ENCODE data around the gene HS3ST1. TPM values are rescaled to one million over a fixed set of nuclear protein-coding genes. Genes with fewer than 3 reads are reported as not detected.

Gene HS3ST1
- total RNA-seq, 4 donors from 2014 or later, result 5.0 to 14.1 (median 10.1) TPM

- intact Hi-C loops (cut with DNase I; ENCODE audit: low total_unique reads), result no loop called here
- DNase-seq, result no peak
- H3K4me3 ChIP-seq, result no peak overlapping the region
- TF ChIP-seq, protein P1, sequence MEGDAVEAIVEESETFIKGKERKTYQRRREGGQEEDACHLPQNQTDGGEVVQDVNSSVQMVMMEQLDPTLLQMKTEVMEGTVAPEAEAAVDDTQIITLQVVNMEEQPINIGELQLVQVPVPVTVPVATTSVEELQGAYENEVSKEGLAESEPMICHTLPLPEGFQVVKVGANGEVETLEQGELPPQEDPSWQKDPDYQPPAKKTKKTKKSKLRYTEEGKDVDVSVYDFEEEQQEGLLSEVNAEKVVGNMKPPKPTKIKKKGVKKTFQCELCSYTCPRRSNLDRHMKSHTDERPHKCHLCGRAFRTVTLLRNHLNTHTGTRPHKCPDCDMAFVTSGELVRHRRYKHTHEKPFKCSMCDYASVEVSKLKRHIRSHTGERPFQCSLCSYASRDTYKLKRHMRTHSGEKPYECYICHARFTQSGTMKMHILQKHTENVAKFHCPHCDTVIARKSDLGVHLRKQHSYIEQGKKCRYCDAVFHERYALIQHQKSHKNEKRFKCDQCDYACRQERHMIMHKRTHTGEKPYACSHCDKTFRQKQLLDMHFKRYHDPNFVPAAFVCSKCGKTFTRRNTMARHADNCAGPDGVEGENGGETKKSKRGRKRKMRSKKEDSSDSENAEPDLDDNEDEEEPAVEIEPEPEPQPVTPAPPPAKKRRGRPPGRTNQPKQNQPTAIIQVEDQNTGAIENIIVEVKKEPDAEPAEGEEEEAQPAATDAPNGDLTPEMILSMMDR (IDR thresholded peaks at IDR 0.05), result no peak
- no peak for TF ChIP-seq POLR2A (IDR thresholded peaks at IDR 0.05)
- H3K4me1 ChIP-seq, result no peaks in the 10 kb centered on the region
- H3K27ac ChIP-seq, result no peak overlapping the region
- no peaks in the 10 kb centered on the region for H3K9me3 ChIP-seq
- no peaks in the 10 kb centered on the region for H3K36me3 ChIP-seq
- H3K27me3 ChIP-seq, result no peaks in the 10 kb centered on the region
Measured at GRCh38 chr4:11409632-11410031, 19.1 kb downstream of the HS3ST1 start.

- no peaks in the 10 kb centered on the region for H3K4me1 ChIP-seq
Measured at GRCh38 chr4:11408233-11408967, 20.3 kb downstream of the HS3ST1 start.

GRCh38 chr4:11407551-11407950 lies 21.1 kb downstream of the HS3ST1 start:
- Histone ChIP-seq H3K36me3 (no peaks in the 10 kb centered on the region), H3K4me3 (no peak overlapping the region), H3K27ac (no peak overlapping the region), H3K27me3 (no peaks in the 10 kb centered on the region), H3K4me1 (no peaks in the 10 kb centered on the region), H3K9me3 (no peaks in the 10 kb centered on the region)
- intact Hi-C loops (cut with DNase I; ENCODE audit: low total_unique reads), result no loop called here
- DNase-seq, result no peak
- no peak for TF ChIP-seq POLR2A (IDR thresholded peaks at IDR 0.05)

More at GRCh38 chr4:11408233-11408967, 20.3 kb downstream of the HS3ST1 start:
- H3K27me3 ChIP-seq, result no peaks in the 10 kb centered on the region
- TF ChIP-seq, protein P1 (IDR thresholded peaks at IDR 0.05), result no peak
- no peak for TF ChIP-seq POLR2A (IDR thresholded peaks at IDR 0.05)
- H3K4me3 ChIP-seq, result no peak overlapping the region
- no peak overlapping the region for H3K27ac ChIP-seq
- DNase-seq, result no peak
- H3K9me3 ChIP-seq, result no peaks in the 10 kb centered on the region
- intact Hi-C loops (cut with DNase I; ENCODE audit: low total_unique reads), result no loop called here
- no peaks in the 10 kb centered on the region for H3K36me3 ChIP-seq

GRCh38 chr4:11404431-11404830 lies 24.3 kb downstream of the HS3ST1 start:
- no peak overlapping the region for H3K27ac ChIP-seq
- intact Hi-C loops (cut with DNase I; ENCODE audit: low total_unique reads), result no loop called here
- TF ChIP-seq, protein P1 (IDR thresholded peaks at IDR 0.05), result no peak
- no peak for TF ChIP-seq POLR2A (IDR thresholded peaks at IDR 0.05)
- no peaks in the 10 kb centered on the region for H3K27me3 ChIP-seq
- H3K4me1 ChIP-seq, result no peaks in the 10 kb centered on the region
- no peak overlapping the region for H3K4me3 ChIP-seq
- H3K36me3 ChIP-seq, result no peaks in the 10 kb centered on the region
- no peak for DNase-seq
- no peaks in the 10 kb centered on the region for H3K9me3 ChIP-seq

GRCh38 chr4:11402192-11402591 lies 26.5 kb downstream of the HS3ST1 start:
- Histone ChIP-seq H3K9me3 (no peaks in the 10 kb centered on the region), H3K4me1 (no peaks in the 10 kb centered on the region), H3K36me3 (no peaks in the 10 kb centered on the region), H3K4me3 (no peak overlapping the region), H3K27me3 (no peaks in the 10 kb centered on the region), H3K27ac (no peak overlapping the region)
- TF ChIP-seq POLR2A (IDR thresholded peaks at IDR 0.05), result no peak
- TF ChIP-seq, protein P1 (IDR thresholded peaks at IDR 0.05), result no peak
- DNase-seq, result no peak
- intact Hi-C loops (cut with DNase I; ENCODE audit: low total_unique reads), result no loop called here
